Measurements from ENCODE around the gene CTSZ. TPM values are rescaled to one million over a fixed set of nuclear protein-coding genes. Genes with fewer than 3 reads are reported as not detected.
"Not testable (repeated sequence)": the region's sequence is repeated elsewhere in the genome, so short reads cannot be mapped to it uniquely, and the experiment has no call there.

CTSZ gene
- total RNA-seq, 1 donor from 2014 or later = 131 TPM

GRCh38 chr20:58963060-58963584 lies 43.9 kb downstream of the CTSZ start:
- H3K9me3 ChIP-seq (replicated peaks) = peaks cover 8% of the 10 kb centered on the region
- intact Hi-C loops (cut with micrococcal nuclease) = no loop called here
- no peak overlapping the region for H3K4me3 ChIP-seq
- H3K4me1 ChIP-seq = no peaks in the 10 kb centered on the region
- no peaks in the 10 kb centered on the region for H3K27me3 ChIP-seq (ENCODE audit: low read depth)
- H3K27ac ChIP-seq (replicated peaks) = no peak overlapping the region
- DNase-seq = no peak
- no peak for TF ChIP-seq CTCF (IDR thresholded peaks at IDR 0.05; ENCODE audit: borderline replicate concordance)
- H3K36me3 ChIP-seq = no peaks in the 10 kb centered on the region

- intact Hi-C loops (cut with micrococcal nuclease) = no loop called here
- Histone ChIP-seq H3K27ac (replicated peaks) (no peak overlapping the region), H3K4me3 (no peak overlapping the region), H3K27me3 (ENCODE audit: low read depth) (no peaks in the 10 kb centered on the region), H3K4me1 (no peaks in the 10 kb centered on the region), H3K9me3 (replicated peaks) (peaks cover 8% of the 10 kb centered on the region), H3K36me3 (no peaks in the 10 kb centered on the region)
- no peak for TF ChIP-seq CTCF (IDR thresholded peaks at IDR 0.05; ENCODE audit: borderline replicate concordance)
- DNase-seq = no peak
These were observed 47.4 kb downstream of the CTSZ start for GRCh38 chr20:58959652-58960051.

GRCh38 chr20:58956078-58956477 lies 51.0 kb downstream of the CTSZ start:
- Histone ChIP-seq H3K27me3 (ENCODE audit: low read depth) (no peaks in the 10 kb centered on the region), H3K36me3 (no peaks in the 10 kb centered on the region), H3K4me1 (no peaks in the 10 kb centered on the region), H3K4me3 (no peak overlapping the region), H3K9me3 (replicated peaks) (no peaks in the 10 kb centered on the region), H3K27ac (replicated peaks) (no peak overlapping the region)
- intact Hi-C loops (cut with micrococcal nuclease) = no loop called here
- TF ChIP-seq CTCF (IDR thresholded peaks at IDR 0.05; ENCODE audit: borderline replicate concordance) = no peak
- DNase-seq = no peak

- Histone ChIP-seq H3K36me3 (no peaks in the 10 kb centered on the region), H3K27me3 (ENCODE audit: low read depth) (no peaks in the 10 kb centered on the region), H3K4me1 (no peaks in the 10 kb centered on the region), H3K4me3 (no peak overlapping the region), H3K27ac (replicated peaks) (no peak overlapping the region), H3K9me3 (replicated peaks) (no peaks in the 10 kb centered on the region)
- intact Hi-C loops (cut with micrococcal nuclease) = no loop called here
- DNase-seq = no peak
- no peak for TF ChIP-seq CTCF (IDR thresholded peaks at IDR 0.05; ENCODE audit: borderline replicate concordance)
These were observed 54.0 kb downstream of the CTSZ start for GRCh38 chr20:58953050-58953449.

GRCh38 chr20:58950603-58951002 lies 56.5 kb downstream of the CTSZ start:
- intact Hi-C loops (cut with micrococcal nuclease) = no loop called here
- Histone ChIP-seq H3K4me3 (no peak overlapping the region), H3K27ac (replicated peaks) (no peak overlapping the region), H3K36me3 (no peaks in the 10 kb centered on the region), H3K27me3 (ENCODE audit: low read depth) (no peaks in the 10 kb centered on the region), H3K4me1 (no peaks in the 10 kb centered on the region), H3K9me3 (replicated peaks) (no peaks in the 10 kb centered on the region)
- no peak for TF ChIP-seq CTCF (IDR thresholded peaks at IDR 0.05; ENCODE audit: borderline replicate concordance)
- DNase-seq = no peak

- intact Hi-C loops (cut with micrococcal nuclease); H3K4me3 ChIP-seq; H3K27ac ChIP-seq (replicated peaks); H3K9me3 ChIP-seq (replicated peaks); H3K27me3 ChIP-seq (ENCODE audit: low read depth); H3K4me1 ChIP-seq; H3K36me3 ChIP-seq; DNase-seq: not testable (repeated sequence)
These were observed 59.2 kb downstream of the CTSZ start for GRCh38 chr20:58947797-58948388.

All from left ventricle myocardium inferior (tissue), 1 donor.